GM21576 (cell line): ENCODE data around the gene DIABLO.
"Not testable (repeated sequence)": the region's sequence is repeated elsewhere in the genome, so short reads cannot be mapped to it uniquely, and the experiment has no call there.

Experiments used
- ATAC-seq: cut with Tn5 transposase; IDR thresholded peaks from one replicate; pipeline ENCODE4 v1.9.1; 2021; ENCODE audit warnings: mild to moderate bottlenecking, moderate library complexity; ENCODE audit not compliant: unreplicated experiment

The DIABLO gene

DNA sequence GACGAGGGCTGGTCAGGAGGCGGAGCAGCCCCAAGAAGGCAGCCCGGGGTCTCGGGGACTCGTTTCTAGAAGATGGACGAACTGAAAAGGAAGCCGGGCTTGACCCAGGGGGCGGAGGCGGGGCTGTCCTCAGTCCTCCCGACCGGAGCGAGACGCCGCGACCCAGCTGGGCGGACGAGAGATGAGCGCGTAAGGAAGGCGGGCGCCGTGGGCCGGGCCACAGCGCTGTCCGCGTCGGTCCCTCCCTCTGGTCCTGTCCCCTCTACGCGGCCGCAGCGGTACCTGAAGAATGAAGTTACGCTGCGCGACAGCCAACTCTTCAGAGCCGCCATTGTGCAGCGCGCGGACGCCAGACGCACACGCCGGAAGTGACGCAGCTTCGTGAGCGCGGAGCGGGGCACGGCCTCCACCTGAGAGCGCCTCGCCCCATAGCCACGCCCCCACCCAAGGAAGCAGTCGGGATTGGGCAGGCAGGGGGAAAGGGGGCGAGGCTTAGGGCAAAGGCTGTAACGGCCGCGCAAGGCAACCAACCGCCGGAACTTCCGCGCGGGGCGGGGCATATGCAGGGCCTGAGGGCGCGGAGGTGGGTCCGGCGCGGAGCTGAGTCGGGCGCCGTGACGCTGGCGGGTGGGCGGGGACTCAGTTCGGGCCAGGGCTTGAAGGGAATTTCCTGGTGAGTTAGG, at the start of gene DIABLO:
TSS of gene DIABLO (minus strand) at position 370 of the 683 bp plus-strand sequence. CDS start at position 332, 38 bp downstream.
- ATAC-seq, result peak; percentile 94

GRCh38 chr12:122275459-122275858, 49.6 kb upstream of the DIABLO start:
- no peak for ATAC-seq

DNA sequence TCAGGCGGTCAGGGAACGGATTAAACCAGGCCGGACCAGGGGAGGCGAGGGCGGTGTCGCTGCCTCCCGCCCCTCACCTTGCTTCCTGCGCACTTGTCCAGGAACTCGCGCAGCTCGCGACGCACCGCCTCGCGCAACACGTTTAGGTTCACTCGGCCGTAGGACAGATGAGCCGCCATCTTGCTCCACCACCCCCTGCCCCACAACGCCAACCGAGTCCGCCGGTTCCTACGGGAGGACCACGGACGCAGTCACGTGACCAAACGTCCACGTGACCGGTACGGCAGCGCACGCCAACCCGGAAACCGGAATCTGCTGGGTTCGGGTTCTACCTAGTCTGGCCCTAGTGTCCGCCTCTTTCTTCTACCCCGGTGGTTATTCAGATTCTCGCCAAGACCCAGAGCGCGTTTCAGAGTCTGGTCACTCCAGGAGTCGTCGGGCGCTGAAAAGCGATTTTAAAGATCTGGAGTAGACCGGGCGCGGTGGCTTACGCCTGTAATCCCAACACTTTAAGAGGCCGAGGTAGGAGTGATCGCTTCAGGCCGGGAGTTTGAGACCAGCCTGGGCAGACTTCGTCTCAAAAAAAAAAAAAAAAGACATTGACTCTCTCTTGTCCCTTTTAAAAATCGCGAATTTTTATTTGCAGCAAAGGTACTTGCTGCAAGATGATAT, 40.5 kb upstream of the DIABLO start, which contains the start of gene VPS33A:
TSS of gene VPS33A (minus strand) at position 265 of the 672 bp plus-strand sequence. CDS start at position 179, 86 bp downstream.
- ATAC-seq, result peak; percentile 84

GRCh38 chr12:122265886-122266229, 40.0 kb upstream of the DIABLO start:
- ATAC-seq, result peak; percentile 26

DNA sequence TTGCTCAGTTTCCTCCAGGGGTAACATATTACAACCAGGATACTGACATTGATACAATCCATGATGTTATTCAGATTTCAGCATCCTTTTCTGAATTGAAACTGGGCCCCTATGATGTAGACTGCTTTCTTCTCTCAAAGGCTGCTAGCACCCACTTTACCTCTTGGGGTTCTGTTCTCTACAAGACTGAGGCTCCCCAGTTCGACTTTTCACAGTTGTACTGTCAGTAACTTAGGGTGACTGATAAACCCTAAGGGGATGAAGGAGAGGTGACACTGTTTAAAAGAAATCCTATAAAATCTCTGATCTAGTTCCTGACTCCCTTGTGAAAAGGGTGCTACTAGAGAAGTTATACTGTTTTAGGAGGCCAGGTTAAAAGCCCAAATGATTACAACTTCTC, 39.6 kb upstream of the DIABLO start:
- ATAC-seq, result no peak

- not testable (repeated sequence) for ATAC-seq
Observed at GRCh38 chr12:122260735-122261134, 34.9 kb upstream of the DIABLO start.

- ATAC-seq, result not testable (repeated sequence)
Observed at GRCh38 chr12:122258939-122259338, 33.1 kb upstream of the DIABLO start.

DNA sequence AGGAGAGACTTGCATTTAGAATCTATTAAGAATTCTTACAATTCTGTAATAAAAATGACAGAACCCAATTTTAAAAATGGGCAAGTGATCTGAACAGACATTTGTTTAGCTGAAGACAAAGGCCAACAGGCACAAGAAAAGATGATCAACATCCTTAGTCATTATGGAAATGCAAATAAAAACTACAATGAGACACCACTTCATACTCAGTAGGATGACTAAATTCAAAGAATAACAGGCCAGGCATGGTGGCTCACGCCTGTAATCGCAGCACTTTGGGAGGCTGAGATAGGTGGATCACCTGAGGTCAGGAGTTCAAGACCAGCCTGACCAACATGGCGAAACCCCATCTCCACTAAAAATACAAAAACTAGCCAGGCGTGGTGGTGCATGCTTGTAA, 32.6 kb upstream of the DIABLO start:
- not testable (repeated sequence) for ATAC-seq

- ATAC-seq, result no peak
Observed at GRCh38 chr12:122250536-122250935, 24.7 kb upstream of the DIABLO start.

GRCh38 chr12:122250047-122250446, 24.2 kb upstream of the DIABLO start:
- no peak for ATAC-seq

DNA sequence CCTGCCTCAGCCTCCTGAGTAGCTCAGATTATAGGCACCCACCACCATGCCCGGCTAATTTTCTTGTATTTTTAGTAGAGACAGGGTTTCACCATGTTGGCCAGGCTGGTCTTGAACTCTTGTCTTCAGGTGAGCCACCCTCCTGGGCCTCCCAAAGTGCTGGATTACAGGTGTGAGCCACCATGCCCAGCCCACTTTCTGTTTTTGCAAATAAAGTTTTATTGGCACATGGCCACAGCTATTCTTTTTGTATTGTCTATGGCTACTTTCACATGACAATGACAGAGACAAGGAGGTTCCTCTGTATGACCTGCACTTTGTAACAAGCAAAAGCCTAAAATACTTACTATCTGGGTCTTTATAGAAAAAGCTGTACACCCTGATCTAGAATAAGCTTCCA, 19.7 kb upstream of the DIABLO start:
- ATAC-seq, result no peak

DNA sequence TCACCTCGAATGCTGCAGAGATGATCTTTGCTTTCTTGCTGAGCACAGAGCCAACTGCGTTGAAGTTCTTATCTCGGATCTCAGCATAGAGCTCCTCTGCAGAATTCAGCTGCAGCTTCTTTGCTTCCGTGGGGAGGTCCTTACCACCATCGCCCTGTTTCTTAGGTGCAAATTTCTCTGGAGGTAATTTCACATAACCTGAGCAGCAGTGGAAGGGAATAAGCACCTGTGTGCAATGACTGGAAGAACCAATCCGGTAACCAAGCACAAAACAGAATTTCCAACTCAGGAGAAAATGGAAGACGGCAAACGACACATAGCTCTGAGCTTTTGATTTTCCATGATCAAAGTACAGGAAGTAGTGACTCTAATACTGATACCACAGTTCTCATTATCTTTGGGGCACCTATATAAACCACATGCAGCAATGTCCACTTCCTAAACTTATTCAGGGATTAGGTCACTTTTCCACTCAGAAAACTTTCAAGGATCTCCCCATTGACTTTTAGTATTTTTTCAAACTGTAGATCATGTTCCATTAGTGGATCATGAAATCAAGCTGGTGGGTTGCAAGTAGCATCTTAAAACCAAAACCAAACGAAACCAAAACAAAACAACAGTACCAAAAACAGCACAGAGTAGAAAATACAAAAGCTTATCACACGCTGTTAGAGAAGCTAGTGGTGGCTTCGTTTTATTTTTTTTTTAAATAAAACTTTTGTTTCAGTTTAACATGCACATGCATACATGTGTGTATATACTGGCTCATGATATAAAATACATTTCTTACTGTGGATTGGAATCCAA, 18.9 kb upstream of the DIABLO start:
- ATAC-seq, result no peak

DNA sequence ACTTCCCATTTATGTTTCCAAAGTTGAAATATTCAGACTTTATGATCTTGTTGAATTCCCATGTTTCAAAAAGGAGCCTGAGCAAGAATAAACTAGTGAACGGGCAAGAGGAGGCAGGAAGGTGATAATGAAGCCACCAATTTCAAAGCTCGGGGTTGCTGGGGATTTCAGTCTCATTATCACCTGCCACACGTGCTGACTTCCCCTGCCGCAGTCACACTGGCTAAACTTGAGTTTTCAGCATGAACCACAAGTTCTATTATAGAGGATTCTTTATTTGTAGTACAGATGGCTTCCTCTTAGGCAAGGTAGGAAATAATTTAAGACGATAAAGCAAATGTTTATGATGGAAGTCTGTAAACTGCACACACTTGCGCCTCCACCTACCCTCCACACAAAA, 18.1 kb upstream of the DIABLO start:
- ATAC-seq, result no peak

- ATAC-seq, result no peak
Observed at GRCh38 chr12:122238861-122239260, 13.0 kb upstream of the DIABLO start.

GRCh38 chr12:122235741-122236140, 9.9 kb upstream of the DIABLO start:
- no peak for ATAC-seq

- no peak for ATAC-seq
Observed at GRCh38 chr12:122232691-122233090, 6.8 kb upstream of the DIABLO start.

GRCh38 chr12:122230798-122231197, 4.9 kb upstream of the DIABLO start:
- no peak for ATAC-seq

DNA sequence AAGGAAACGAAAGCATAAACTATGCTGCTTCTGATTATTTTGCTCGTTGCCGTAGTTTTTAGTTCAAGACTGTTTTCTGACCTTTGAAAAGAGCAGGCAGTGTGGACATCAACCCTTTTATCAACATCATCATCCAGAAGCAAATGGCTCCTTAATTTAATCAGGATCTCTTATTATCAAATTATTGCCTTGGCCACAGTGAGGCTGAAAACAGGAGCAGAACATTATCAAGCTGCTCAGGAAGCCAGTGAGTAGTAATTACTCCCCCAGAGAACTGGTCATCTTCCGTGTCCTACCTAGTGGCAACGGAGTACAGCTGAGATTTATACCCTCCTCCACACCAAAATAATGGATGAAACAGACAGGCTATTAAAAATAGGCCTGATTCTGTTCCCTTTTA, 2.2 kb upstream of the DIABLO start:
- no peak for ATAC-seq

GRCh38 chr12:122227341-122227740, 1.5 kb upstream of the DIABLO start:
- no peak for ATAC-seq

DNA sequence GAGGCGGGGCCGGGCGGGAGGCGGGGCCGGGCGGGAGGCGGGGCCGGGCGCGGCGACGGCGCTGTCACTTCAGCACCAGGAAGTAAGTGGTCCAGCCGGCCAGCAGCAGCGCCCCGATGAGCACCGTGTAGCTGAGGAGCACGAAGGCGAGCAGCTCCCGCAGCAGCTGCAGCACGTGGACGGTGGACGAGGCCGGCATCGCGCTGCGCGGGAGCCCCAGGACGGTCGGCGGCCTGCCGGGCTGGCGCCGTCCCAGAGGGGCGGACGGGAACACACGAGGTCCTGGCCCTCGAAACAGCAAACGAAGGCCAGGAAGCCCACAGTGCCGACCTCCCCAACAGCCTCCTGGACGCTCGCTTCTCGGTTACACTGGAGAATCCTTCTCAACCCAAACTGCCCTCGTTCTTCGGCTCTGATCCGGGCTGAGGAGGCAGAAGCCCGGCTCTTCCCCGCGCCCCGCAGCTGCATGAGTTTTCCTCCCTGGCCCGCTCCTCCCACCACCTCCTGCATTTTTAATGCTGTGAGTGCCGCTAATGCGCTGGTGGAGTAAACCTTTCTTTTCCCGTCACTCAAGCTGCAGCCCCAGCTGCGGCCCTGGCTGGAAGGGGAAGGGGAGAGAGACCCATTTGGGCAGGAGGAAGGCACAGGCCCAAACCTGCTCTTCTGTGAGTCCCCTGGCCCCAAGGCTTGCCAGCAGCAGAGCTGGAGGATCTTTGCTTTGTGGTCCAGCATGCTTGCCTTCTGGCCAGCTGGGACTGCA, 694 bp upstream of the DIABLO start:
- no peak for ATAC-seq

DNA sequence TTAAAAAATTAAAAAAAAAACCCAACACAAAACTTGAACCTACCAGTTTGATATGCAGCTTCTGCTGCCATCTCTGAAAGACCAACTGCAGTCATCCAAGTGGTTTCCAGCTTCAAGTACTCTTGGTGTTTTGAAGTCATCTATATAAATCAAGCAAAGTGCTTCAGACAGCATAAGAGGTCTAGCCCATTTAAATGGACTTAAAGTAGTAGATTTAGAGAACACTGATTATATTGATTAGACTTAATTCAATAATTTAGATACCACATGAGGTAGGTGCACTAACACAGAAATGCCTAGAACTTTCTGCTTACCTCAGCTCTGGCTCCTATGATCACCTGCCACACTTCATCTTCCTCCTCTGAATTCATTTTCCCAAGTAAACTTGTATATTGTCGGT, 9.4 kb downstream of the DIABLO start:
- ATAC-seq, result no peak
